Mesendoderm (in vitro differentiated cells): ENCODE measurements around the gene CHSY1.

ENCODE experiments used
- DNase-seq: peaks from one replicate; pipeline ENCODE4 v3.0.0; 2013
- H2AK5ac ChIP-seq: 2 replicates; pipeline ENCODE4 v1.6.1; 2013; ENCODE audit warnings: low read length, inconsistent platforms
- H2BK120ac ChIP-seq: 2 replicates; pipeline ENCODE4 v1.6.1; 2013; ENCODE audit warnings: low read depth, mild to moderate bottlenecking, low read length, moderate library complexity, mixed read lengths
- H2BK15ac ChIP-seq: replicated peaks from 2 replicates; pipeline ENCODE4 v1.6.1; 2013; ENCODE audit warnings: low read depth, mild to moderate bottlenecking, moderate library complexity
- H2BK5ac ChIP-seq: 2 replicates; pipeline ENCODE4 v1.6.1; 2013; ENCODE audit warnings: low read length, inconsistent platforms
- H3K18ac ChIP-seq: 2 replicates; pipeline ENCODE4 v1.6.1; 2013; ENCODE audit warnings: mild to moderate bottlenecking, low read length, mixed read lengths
- H3K23ac ChIP-seq: one replicate; pipeline ENCODE4 v1.6.1; 2013; ENCODE audit warnings: low read length
- H3K27ac ChIP-seq: 2 replicates; pipeline ENCODE4 v1.5.1; 2013; ENCODE audit warnings: low read depth, mild to moderate bottlenecking, inconsistent platforms, low read length, moderate library complexity
- H3K27me3 ChIP-seq: 2 replicates; pipeline ENCODE4 v1.6.1; 2013; ENCODE audit warnings: low read length, control low read depth, mild to moderate bottlenecking, inconsistent platforms; ENCODE audit not compliant: insufficient read depth, poor library complexity
- H3K36me3 ChIP-seq: 2 replicates; pipeline ENCODE4 v1.6.1; 2013; ENCODE audit warnings: low read length, inconsistent platforms; ENCODE audit not compliant: control insufficient read depth, insufficient read depth
- H3K4ac ChIP-seq: one replicate; pipeline ENCODE4 v1.6.1; 2013; ENCODE audit warnings: low read depth, mild to moderate bottlenecking, low read length, moderate library complexity
- H3K4me1 ChIP-seq: 2 replicates; pipeline ENCODE4 v1.6.1; 2013; ENCODE audit warnings: low read depth, low read length, inconsistent platforms; ENCODE audit not compliant: control insufficient read depth
- H3K4me2 ChIP-seq: 2 replicates; pipeline ENCODE4 v1.6.1; 2013; ENCODE audit warnings: low read length
- H3K4me3 ChIP-seq: 2 replicates; pipeline ENCODE4 v1.5.1; 2013; ENCODE audit warnings: mild to moderate bottlenecking, low read length
- H3K56ac ChIP-seq: one replicate; pipeline ENCODE4 v1.6.1; 2013; ENCODE audit warnings: low read length
- H3K79me1 ChIP-seq: 2 replicates; pipeline ENCODE4 v1.6.1; 2013; ENCODE audit warnings: low read length, inconsistent platforms
- H3K79me2 ChIP-seq: 2 replicates; pipeline ENCODE4 v1.6.1; 2013; ENCODE audit warnings: mild to moderate bottlenecking, low read length; ENCODE audit not compliant: control insufficient read depth, insufficient read depth
- H3K9ac ChIP-seq: 2 replicates; pipeline ENCODE4 v1.6.1; 2013; ENCODE audit warnings: low read length, inconsistent platforms
- H4K5ac ChIP-seq: one replicate; pipeline ENCODE4 v1.6.1; 2013; ENCODE audit warnings: low read length
- H4K8ac ChIP-seq: one replicate; pipeline ENCODE4 v1.6.1; 2013; ENCODE audit warnings: low read depth, mild to moderate bottlenecking, control low read depth, low read length, moderate library complexity
- WGBS: extraction: QIAGEN DNeasy Blood & Tissue Kit; methylation state at CpG from one replicate; pipeline ENCODE4 v1.1.7; 2013; ENCODE audit warnings: low lambda C conversion rate, missing lambda C conversion rate; ENCODE audit not compliant: insufficient coverage; ENCODE audit errors: extremely low coverage; 5-methylcytosine and 5-hydroxymethylcytosine counted together

CHSY1 gene

DNA sequence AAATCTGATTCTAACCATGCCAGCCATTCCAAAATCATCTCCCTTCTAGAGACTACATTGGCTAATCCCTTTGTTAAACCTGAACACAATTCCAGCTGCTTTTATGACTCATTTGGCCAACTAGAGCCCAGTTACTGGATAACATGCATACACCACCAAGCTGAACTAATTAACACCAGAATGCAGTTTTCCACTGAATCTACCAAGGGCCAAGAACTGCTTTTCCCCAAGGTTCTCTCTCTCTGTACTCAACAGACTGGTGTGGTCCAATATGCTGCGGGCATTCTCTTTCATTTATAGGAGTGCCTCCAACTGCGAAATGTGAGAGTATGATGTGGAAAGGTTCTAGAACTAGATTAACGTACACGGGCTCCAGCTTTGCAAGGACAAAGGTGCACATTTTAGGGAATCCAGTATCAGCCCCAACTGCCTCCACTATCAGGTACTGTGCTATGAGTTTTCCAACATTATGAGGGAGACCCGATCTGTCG, 1.5 kb downstream of the CHSY1 start:
- WGBS, result no CpG with 5 or more reads among the region's 6 CpGs
- H2BK15ac ChIP-seq, result no peak overlapping the region
- H3K4me3 ChIP-seq, result peak overlapping the region; percentile 81
- H3K18ac ChIP-seq, result peak overlapping the region; percentile 81
- H3K27me3 ChIP-seq, result no peaks in the 10 kb centered on the region
- H3K4me2 ChIP-seq, result peak overlapping the region; percentile 94
- H3K56ac ChIP-seq, result peak overlapping the region; percentile 86
- DNase-seq, result no peak
- H3K4ac ChIP-seq, result no peak overlapping the region
- H3K4me1 ChIP-seq, result peaks cover 3% of the 10 kb centered on the region
- no peak overlapping the region for H4K5ac ChIP-seq
- H2BK120ac ChIP-seq, result no peak overlapping the region
- H4K8ac ChIP-seq, result no peak overlapping the region
- peaks cover 18% of the 10 kb centered on the region for H3K79me1 ChIP-seq
- peak overlapping the region; percentile 87 for H3K9ac ChIP-seq
- no peaks in the 10 kb centered on the region for H3K36me3 ChIP-seq
- no peak overlapping the region for H3K27ac ChIP-seq
- H3K79me2 ChIP-seq, result peaks cover 48% of the 10 kb centered on the region
- no peak overlapping the region for H3K23ac ChIP-seq
- H2AK5ac ChIP-seq, result no peak overlapping the region
- no peak overlapping the region for H2BK5ac ChIP-seq

- peaks cover 3% of the 10 kb centered on the region for H3K4me1 ChIP-seq
- no peak overlapping the region for H2BK120ac ChIP-seq
- H2BK5ac ChIP-seq, result no peak overlapping the region
- H3K23ac ChIP-seq, result no peak overlapping the region
- no peak for DNase-seq
- no peak overlapping the region for H3K27ac ChIP-seq
- H3K9ac ChIP-seq, result no peak overlapping the region
- H4K8ac ChIP-seq, result no peak overlapping the region
- H3K36me3 ChIP-seq, result no peaks in the 10 kb centered on the region
- H3K79me2 ChIP-seq, result peaks cover 68% of the 10 kb centered on the region
- no peak overlapping the region for H3K4me3 ChIP-seq
- no peaks in the 10 kb centered on the region for H3K27me3 ChIP-seq
- no CpG with 5 or more reads among the region's 3 CpGs for WGBS
- H4K5ac ChIP-seq, result no peak overlapping the region
- no peak overlapping the region for H3K4me2 ChIP-seq
- no peak overlapping the region for H3K4ac ChIP-seq
- no peak overlapping the region for H3K56ac ChIP-seq
- H2AK5ac ChIP-seq, result no peak overlapping the region
- peaks cover 31% of the 10 kb centered on the region for H3K79me1 ChIP-seq
- H3K18ac ChIP-seq, result no peak overlapping the region
- no peak overlapping the region for H2BK15ac ChIP-seq
These were observed 3.6 kb downstream of the CHSY1 start for GRCh38 chr15:101248274-101248673.

- no peak overlapping the region for H3K27ac ChIP-seq
- no peak overlapping the region for H4K8ac ChIP-seq
- WGBS, result no CpG with 5 or more reads among the region's 10 CpGs
- DNase-seq, result no peak
- H3K23ac ChIP-seq, result no peak overlapping the region
- no peak overlapping the region for H4K5ac ChIP-seq
- H3K4ac ChIP-seq, result no peak overlapping the region
- peaks cover 3% of the 10 kb centered on the region for H3K4me1 ChIP-seq
- H3K79me1 ChIP-seq, result peaks cover 38% of the 10 kb centered on the region
- no peaks in the 10 kb centered on the region for H3K27me3 ChIP-seq
- no peak overlapping the region for H3K4me3 ChIP-seq
- no peak overlapping the region for H2AK5ac ChIP-seq
- H3K56ac ChIP-seq, result no peak overlapping the region
- no peak overlapping the region for H2BK5ac ChIP-seq
- H2BK15ac ChIP-seq, result no peak overlapping the region
- no peak overlapping the region for H2BK120ac ChIP-seq
- no peak overlapping the region for H3K9ac ChIP-seq
- H3K36me3 ChIP-seq, result no peaks in the 10 kb centered on the region
- peaks cover 80% of the 10 kb centered on the region for H3K79me2 ChIP-seq
- H3K4me2 ChIP-seq, result no peak overlapping the region
- no peak overlapping the region for H3K18ac ChIP-seq
These were observed 4.8 kb downstream of the CHSY1 start for GRCh38 chr15:101246824-101247745.

DNA sequence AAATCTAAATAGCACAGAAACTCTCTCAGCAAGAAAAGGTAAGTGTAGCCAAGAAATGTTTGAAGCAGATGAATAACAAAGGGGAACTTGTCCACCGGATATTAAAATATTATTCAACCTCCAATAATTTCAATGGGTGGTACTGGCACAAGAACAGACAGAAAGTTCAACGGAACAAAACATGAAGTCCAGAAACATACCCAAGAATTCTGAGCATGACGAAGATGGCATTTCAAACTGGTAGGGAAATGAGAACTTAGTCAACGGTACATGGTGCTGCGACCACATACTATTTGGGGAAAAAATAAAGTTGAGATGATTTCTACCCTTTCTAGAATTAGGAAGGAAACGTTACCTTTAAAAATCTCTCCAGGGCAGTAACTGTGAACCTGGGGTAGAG, 5.5 kb downstream of the CHSY1 start:
- H3K36me3 ChIP-seq, result no peaks in the 10 kb centered on the region
- WGBS, result no CpG with 5 or more reads among the region's 6 CpGs
- H3K4me3 ChIP-seq, result no peak overlapping the region

GRCh38 chr15:101244889-101245668, 6.8 kb downstream of the CHSY1 start:
- Histone ChIP-seq H3K9ac (no peak overlapping the region), H3K4me3 (no peak overlapping the region), H2BK15ac (no peak overlapping the region), H3K4me2 (no peak overlapping the region), H2BK5ac (no peak overlapping the region), H3K79me2 (peaks cover 87% of the 10 kb centered on the region), H3K23ac (no peak overlapping the region), H4K5ac (no peak overlapping the region), H2BK120ac (no peak overlapping the region), H3K36me3 (no peaks in the 10 kb centered on the region), H3K4me1 (no peaks in the 10 kb centered on the region), H3K27ac (no peak overlapping the region), H3K27me3 (no peaks in the 10 kb centered on the region), H3K79me1 (peaks cover 37% of the 10 kb centered on the region), H3K18ac (no peak overlapping the region), H2AK5ac (no peak overlapping the region), H3K4ac (no peak overlapping the region), H3K56ac (no peak overlapping the region), H4K8ac (no peak overlapping the region)
- WGBS, result no CpG with 5 or more reads among the region's 14 CpGs
- DNase-seq, result no peak

More for the DNA sequence above, 5.5 kb downstream of the CHSY1 start:
- H3K27me3 ChIP-seq, result no peaks in the 10 kb centered on the region
- no peak for DNase-seq
- H3K27ac ChIP-seq, result no peak overlapping the region
- H3K56ac ChIP-seq, result no peak overlapping the region
- H3K23ac ChIP-seq, result no peak overlapping the region
- no peak overlapping the region for H3K4ac ChIP-seq
- H3K9ac ChIP-seq, result no peak overlapping the region
- H2BK5ac ChIP-seq, result no peak overlapping the region
- peaks cover 85% of the 10 kb centered on the region for H3K79me2 ChIP-seq
- peaks cover 3% of the 10 kb centered on the region for H3K4me1 ChIP-seq
- H2BK120ac ChIP-seq, result no peak overlapping the region
- H3K79me1 ChIP-seq, result peaks cover 38% of the 10 kb centered on the region
- no peak overlapping the region for H4K5ac ChIP-seq
- H2BK15ac ChIP-seq, result no peak overlapping the region
- no peak overlapping the region for H3K18ac ChIP-seq
- no peak overlapping the region for H2AK5ac ChIP-seq
- no peak overlapping the region for H3K4me2 ChIP-seq
- H4K8ac ChIP-seq, result no peak overlapping the region
